GM12874 (cell line): ENCODE data around the gene SPARCL1.

ENCODE experiments used
- CTCF ChIP-seq: IDR thresholded peaks from 2 replicates; pipeline ENCODE4 v1.5.1; 2011; ENCODE audit warnings: low read depth, mild to moderate bottlenecking, control low read depth, low read length, moderate library complexity; ENCODE audit not compliant: insufficient read depth

The SPARCL1 gene

GRCh38 chr4:87547016-87547708 lies 18.0 kb upstream of the SPARCL1 start:
- TF ChIP-seq CTCF: no peak

- no peak for TF ChIP-seq CTCF
Observed at GRCh38 chr4:87545052-87545451, 15.9 kb upstream of the SPARCL1 start.

GRCh38 chr4:87543835-87544461 lies 14.8 kb upstream of the SPARCL1 start:
- 0 out of 2 replicates have a peak, but pooled peaks have one; percentile 3 for TF ChIP-seq CTCF

GRCh38 chr4:87542734-87543312 lies 13.6 kb upstream of the SPARCL1 start:
- no peak for TF ChIP-seq CTCF

- TF ChIP-seq CTCF: no peak
Observed at GRCh38 chr4:87541956-87542709, 13.0 kb upstream of the SPARCL1 start.

- TF ChIP-seq CTCF: no peak
Observed at GRCh38 chr4:87541521-87541920, 12.3 kb upstream of the SPARCL1 start.
